Liver (tissue), 3 donors: ENCODE results near the gene PIGQ.

ENCODE experiments used
- GABPA ChIP-seq, 2 donors: IDR thresholded peaks in 1 of 2; conservative IDR thresholded peaks in 1 of 2; 2 replicates each; pipeline ENCODE4 v1.6.1; 2016; ENCODE audit warnings: antibody characterized with exemption in 2 of 2, mild to moderate bottlenecking in 1 of 2, moderate library complexity in 1 of 2
- HNF4A ChIP-seq, 2 donors: conservative IDR thresholded peaks; 2 replicates each; pipeline ENCODE4 v1.6.1; 2016; ENCODE audit warnings: antibody characterized with exemption in 2 of 2, mild to moderate bottlenecking in 2 of 2
- JUND ChIP-seq, 2 donors: IDR thresholded peaks; 2 replicates each; pipeline ENCODE4 v1.6.1; 2016; ENCODE audit warnings: antibody characterized with exemption in 2 of 2
- RAD21 ChIP-seq, 2 donors: IDR thresholded peaks; 2 replicates each; pipeline ENCODE4 v1.6.1; 2016; ENCODE audit warnings: antibody characterized with exemption in 2 of 2, mild to moderate bottlenecking in 2 of 2
- SP1 ChIP-seq: IDR thresholded peaks from 2 replicates; pipeline ENCODE4 v1.6.1; 2018; ENCODE audit warnings: antibody characterized with exemption, mild to moderate bottlenecking
- YY1 ChIP-seq: IDR thresholded peaks from 2 replicates; pipeline ENCODE4 v1.6.1; 2016; ENCODE audit warnings: antibody characterized with exemption, mild to moderate bottlenecking
- TF ChIP-seq, protein P1 (sequence below): IDR thresholded peaks from 2 replicates; pipeline ENCODE4 v1.6.1; 2016; ENCODE audit warnings: antibody characterized with exemption, mild to moderate bottlenecking
- TF ChIP-seq, protein P2 (sequence below): fragments of 150-350 bp; IDR thresholded peaks from 2 replicates; pipeline ENCODE4 v1.5.1; 2017; ENCODE audit warnings: improper control_type of control experiment, low read depth, low read length; ENCODE audit not compliant: missing input control
- TF ChIP-seq, protein P3 (sequence below): IDR thresholded peaks from 2 replicates; pipeline ENCODE4 v1.6.1; 2016; ENCODE audit warnings: antibody characterized with exemption
- TF ChIP-seq, protein P4 (sequence below): IDR thresholded peaks from 2 replicates; pipeline ENCODE4 v1.6.1; 2016; ENCODE audit warnings: antibody characterized with exemption
- TF ChIP-seq, protein P5 (sequence below): IDR thresholded peaks from 2 replicates; pipeline ENCODE4 v1.6.1; 2016; ENCODE audit warnings: antibody characterized with exemption
- donor health status: healthy.
- donor health status: healthy.

DNA sequence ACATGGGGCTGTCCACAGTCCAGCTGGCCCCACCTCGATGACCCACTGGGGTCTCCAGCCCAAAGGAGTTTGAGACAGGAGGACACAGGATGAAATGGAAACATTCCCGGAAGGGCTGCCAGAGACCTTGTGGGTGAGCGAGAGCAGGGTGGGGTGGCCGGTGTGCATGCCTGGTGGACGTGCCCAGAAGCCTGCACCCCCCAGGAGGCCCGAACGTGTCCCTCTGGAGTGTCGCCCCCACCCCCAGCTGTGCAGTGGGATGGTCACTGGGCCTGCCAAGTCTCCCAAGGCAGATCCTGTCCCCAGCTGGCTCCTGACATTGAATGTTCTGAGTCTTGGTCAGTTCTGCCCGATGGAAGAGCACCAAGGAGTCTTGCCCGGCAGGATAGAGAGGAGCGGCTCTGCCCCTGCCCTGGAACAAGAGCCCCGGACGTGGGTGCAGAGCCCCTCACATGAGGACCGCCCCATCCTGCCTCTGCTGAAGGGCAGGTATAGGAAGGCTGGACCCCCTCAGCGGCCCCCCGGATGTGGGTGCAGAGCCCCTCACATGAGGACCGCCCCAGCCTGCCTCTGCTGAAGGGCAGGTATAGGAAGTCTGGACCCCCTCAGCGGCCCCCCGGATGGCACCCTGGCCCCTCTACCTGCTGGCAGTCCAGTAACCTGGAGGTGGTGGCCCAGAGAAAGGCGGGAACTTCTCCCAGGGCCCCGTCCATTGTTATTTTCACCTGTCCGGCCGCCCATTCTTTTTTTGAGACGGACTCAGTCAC is 45.3 kb upstream of the PIGQ start:
- TF ChIP-seq, protein P1, sequence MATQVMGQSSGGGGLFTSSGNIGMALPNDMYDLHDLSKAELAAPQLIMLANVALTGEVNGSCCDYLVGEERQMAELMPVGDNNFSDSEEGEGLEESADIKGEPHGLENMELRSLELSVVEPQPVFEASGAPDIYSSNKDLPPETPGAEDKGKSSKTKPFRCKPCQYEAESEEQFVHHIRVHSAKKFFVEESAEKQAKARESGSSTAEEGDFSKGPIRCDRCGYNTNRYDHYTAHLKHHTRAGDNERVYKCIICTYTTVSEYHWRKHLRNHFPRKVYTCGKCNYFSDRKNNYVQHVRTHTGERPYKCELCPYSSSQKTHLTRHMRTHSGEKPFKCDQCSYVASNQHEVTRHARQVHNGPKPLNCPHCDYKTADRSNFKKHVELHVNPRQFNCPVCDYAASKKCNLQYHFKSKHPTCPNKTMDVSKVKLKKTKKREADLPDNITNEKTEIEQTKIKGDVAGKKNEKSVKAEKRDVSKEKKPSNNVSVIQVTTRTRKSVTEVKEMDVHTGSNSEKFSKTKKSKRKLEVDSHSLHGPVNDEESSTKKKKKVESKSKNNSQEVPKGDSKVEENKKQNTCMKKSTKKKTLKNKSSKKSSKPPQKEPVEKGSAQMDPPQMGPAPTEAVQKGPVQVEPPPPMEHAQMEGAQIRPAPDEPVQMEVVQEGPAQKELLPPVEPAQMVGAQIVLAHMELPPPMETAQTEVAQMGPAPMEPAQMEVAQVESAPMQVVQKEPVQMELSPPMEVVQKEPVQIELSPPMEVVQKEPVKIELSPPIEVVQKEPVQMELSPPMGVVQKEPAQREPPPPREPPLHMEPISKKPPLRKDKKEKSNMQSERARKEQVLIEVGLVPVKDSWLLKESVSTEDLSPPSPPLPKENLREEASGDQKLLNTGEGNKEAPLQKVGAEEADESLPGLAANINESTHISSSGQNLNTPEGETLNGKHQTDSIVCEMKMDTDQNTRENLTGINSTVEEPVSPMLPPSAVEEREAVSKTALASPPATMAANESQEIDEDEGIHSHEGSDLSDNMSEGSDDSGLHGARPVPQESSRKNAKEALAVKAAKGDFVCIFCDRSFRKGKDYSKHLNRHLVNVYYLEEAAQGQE: no peak
- TF ChIP-seq YY1 (no peak), GABPA (IDR thresholded peaks at IDR 0.05 in 1 of 2, conservative IDR thresholded peaks at IDR 0.05 in 1 of 2) (no peak), RAD21 (IDR thresholded peaks at IDR 0.05) (no peak), JUND (IDR thresholded peaks at IDR 0.05) (no peak), SP1 (no peak), HNF4A (conservative IDR thresholded peaks at IDR 0.05) (no peak)
- TF ChIP-seq, protein P2, sequence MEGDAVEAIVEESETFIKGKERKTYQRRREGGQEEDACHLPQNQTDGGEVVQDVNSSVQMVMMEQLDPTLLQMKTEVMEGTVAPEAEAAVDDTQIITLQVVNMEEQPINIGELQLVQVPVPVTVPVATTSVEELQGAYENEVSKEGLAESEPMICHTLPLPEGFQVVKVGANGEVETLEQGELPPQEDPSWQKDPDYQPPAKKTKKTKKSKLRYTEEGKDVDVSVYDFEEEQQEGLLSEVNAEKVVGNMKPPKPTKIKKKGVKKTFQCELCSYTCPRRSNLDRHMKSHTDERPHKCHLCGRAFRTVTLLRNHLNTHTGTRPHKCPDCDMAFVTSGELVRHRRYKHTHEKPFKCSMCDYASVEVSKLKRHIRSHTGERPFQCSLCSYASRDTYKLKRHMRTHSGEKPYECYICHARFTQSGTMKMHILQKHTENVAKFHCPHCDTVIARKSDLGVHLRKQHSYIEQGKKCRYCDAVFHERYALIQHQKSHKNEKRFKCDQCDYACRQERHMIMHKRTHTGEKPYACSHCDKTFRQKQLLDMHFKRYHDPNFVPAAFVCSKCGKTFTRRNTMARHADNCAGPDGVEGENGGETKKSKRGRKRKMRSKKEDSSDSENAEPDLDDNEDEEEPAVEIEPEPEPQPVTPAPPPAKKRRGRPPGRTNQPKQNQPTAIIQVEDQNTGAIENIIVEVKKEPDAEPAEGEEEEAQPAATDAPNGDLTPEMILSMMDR: no peak
- TF ChIP-seq, protein P3, sequence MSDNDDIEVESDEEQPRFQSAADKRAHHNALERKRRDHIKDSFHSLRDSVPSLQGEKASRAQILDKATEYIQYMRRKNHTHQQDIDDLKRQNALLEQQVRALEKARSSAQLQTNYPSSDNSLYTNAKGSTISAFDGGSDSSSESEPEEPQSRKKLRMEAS: no peak
- TF ChIP-seq, protein P4, sequence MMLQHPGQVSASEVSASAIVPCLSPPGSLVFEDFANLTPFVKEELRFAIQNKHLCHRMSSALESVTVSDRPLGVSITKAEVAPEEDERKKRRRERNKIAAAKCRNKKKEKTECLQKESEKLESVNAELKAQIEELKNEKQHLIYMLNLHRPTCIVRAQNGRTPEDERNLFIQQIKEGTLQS: no peak
- TF ChIP-seq, protein P5, sequence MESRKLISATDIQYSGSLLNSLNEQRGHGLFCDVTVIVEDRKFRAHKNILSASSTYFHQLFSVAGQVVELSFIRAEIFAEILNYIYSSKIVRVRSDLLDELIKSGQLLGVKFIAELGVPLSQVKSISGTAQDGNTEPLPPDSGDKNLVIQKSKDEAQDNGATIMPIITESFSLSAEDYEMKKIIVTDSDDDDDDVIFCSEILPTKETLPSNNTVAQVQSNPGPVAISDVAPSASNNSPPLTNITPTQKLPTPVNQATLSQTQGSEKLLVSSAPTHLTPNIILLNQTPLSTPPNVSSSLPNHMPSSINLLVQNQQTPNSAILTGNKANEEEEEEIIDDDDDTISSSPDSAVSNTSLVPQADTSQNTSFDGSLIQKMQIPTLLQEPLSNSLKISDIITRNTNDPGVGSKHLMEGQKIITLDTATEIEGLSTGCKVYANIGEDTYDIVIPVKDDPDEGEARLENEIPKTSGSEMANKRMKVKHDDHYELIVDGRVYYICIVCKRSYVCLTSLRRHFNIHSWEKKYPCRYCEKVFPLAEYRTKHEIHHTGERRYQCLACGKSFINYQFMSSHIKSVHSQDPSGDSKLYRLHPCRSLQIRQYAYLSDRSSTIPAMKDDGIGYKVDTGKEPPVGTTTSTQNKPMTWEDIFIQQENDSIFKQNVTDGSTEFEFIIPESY: no peak
